Heart left ventricle (tissue), 13 donors: ENCODE results near the gene PRKN.

ENCODE experiments used
- CTCF ChIP-seq, 12 donors: fragments of 200-600 bp; sonication (generic) in 4 of 12; IDR thresholded peaks; one replicate each; pipeline versions ENCODE4 v1.5.0 to v1.8.0; 2018 to 2022; ENCODE audit warnings: antibody characterized with exemption in 12 of 12, mild to moderate bottlenecking in 5 of 12
- POLR2A ChIP-seq, 2 donors: fragments of 450-650 bp; IDR thresholded peaks; one replicate each; pipeline ENCODE4 v1.6.1; 2017; ENCODE audit warnings: antibody characterized with exemption in 2 of 2, mild to moderate bottlenecking in 2 of 2, moderate library complexity in 2 of 2
- donor health status: ischemic (EF 13 %, LVEDD 7.1; RV severe dilation, severe dysfunction).
- donor health status: DM: no; HTN: yes; CAD: no.
- donor health status: DM: no; HTN: no; CAD: no.
- donor health status: ischemic (EF 25% LVEDD 6.9; RV normal size, moderate dysfunction).
- donor health status: ischemic (EF 25% LVEDD 5.7; RV mildly dilated, moderate dysfunction).
- donor health status: ischemic (EF 35%, LVEDD 5.7; RV mildly dilated, moderate dysfunction).
- donor health status: nonischemic (EF 11% LVEDD 7.7; RV severe dilation, severe dysfunction).
- donor health status: DM: yes; HTN: yes; CAD: no.
- donor health status: PGD.
- donor health status: ischemic (EF 29% LVEDD 5.4; RV normal size, mild dysfunction).
- donor health status: nonischemic (EF 23%, LVEDD 6.1; RV moderate dilation, normal function).

- no peak for TF ChIP-seq CTCF (IDR thresholded peaks at IDR 0.05)
- no peak for TF ChIP-seq POLR2A (IDR thresholded peaks at IDR 0.05)
Measured at GRCh38 chr6:162195441-162195840, 532.1 kb downstream of the PRKN start.
